ENCODE measurements around the gene SASH1.

DNA sequence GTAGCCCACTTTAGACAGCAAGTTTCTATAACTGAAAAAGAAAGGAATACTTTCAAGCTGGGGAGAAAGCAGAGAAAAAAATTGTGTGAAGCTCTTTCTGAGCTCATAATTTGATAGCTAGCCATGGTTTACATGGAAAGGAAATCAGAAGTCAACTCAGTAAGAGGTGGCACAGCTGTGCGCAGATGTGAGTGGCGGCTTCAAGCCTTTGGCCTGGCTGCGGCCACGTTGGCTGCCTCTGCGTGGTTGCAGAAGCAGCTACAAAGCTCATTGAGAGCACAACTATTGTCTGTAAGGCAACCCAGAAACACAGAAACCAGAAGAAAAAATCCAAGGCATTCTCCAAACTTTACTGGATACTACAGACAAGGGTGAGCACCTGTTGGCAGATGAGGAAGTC, 136.9 kb downstream of the SASH1 start:
- no peak for TF ChIP-seq POLR2AphosphoS5 (IDR thresholded peaks at IDR 0.05; ENCODE audit: insufficient read depth in 1 of 2, low read depth in 1 of 2)
- TF ChIP-seq, protein P1, sequence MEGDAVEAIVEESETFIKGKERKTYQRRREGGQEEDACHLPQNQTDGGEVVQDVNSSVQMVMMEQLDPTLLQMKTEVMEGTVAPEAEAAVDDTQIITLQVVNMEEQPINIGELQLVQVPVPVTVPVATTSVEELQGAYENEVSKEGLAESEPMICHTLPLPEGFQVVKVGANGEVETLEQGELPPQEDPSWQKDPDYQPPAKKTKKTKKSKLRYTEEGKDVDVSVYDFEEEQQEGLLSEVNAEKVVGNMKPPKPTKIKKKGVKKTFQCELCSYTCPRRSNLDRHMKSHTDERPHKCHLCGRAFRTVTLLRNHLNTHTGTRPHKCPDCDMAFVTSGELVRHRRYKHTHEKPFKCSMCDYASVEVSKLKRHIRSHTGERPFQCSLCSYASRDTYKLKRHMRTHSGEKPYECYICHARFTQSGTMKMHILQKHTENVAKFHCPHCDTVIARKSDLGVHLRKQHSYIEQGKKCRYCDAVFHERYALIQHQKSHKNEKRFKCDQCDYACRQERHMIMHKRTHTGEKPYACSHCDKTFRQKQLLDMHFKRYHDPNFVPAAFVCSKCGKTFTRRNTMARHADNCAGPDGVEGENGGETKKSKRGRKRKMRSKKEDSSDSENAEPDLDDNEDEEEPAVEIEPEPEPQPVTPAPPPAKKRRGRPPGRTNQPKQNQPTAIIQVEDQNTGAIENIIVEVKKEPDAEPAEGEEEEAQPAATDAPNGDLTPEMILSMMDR (IDR thresholded peaks at IDR 0.05): no peak
- no peak for TF ChIP-seq POLR2A (IDR thresholded peaks at IDR 0.05)
